Coronary artery (tissue), 2 donors: ENCODE measurements around the gene UBASH3A.

ENCODE experiments used
- DNase-seq: peaks from one replicate; pipeline ENCODE4 v3.0.0-alpha.2; 2017; ENCODE audit warnings: low spot score
- H3K27ac ChIP-seq, 2 donors: fragments of 200-600 bp; sonication (generic); one replicate each; pipeline ENCODE4 v1.5.1; 2016 to 2019
- H3K4me3 ChIP-seq: fragments of 200-600 bp; sonication (generic); 2 replicates; pipeline ENCODE4 v1.5.1; 2016; ENCODE audit warnings: mild to moderate bottlenecking, moderate library complexity
- CTCF ChIP-seq: fragments of 200-600 bp; sonication (generic); IDR thresholded peaks from one replicate; pipeline ENCODE4 v1.5.1; 2019; ENCODE audit warnings: antibody characterized with exemption

The UBASH3A gene

GRCh38 chr21:42460391-42461184 lies 56.9 kb downstream of the UBASH3A start:
- no peak for DNase-seq
- Histone ChIP-seq H3K27ac (no peak overlapping the region), H3K4me3 (no peak overlapping the region)
- TF ChIP-seq CTCF: no peak

- H3K27ac ChIP-seq: no peak overlapping the region
- no peak for DNase-seq
- no peak for TF ChIP-seq CTCF
- no peak overlapping the region for H3K4me3 ChIP-seq
These were observed 57.5 kb downstream of the UBASH3A start for GRCh38 chr21:42461185-42461520.

- no peak for DNase-seq
- Histone ChIP-seq H3K4me3 (no peak overlapping the region), H3K27ac (no peak overlapping the region)
- no peak for TF ChIP-seq CTCF
These were observed 58.5 kb downstream of the UBASH3A start for GRCh38 chr21:42461881-42462877.

GRCh38 chr21:42463861-42464515 lies 60.3 kb downstream of the UBASH3A start:
- no peak overlapping the region for H3K4me3 ChIP-seq
- H3K27ac ChIP-seq: no peak overlapping the region
- DNase-seq: no peak
- TF ChIP-seq CTCF: no peak

- DNase-seq: no peak
- no peak overlapping the region for H3K27ac ChIP-seq
These were observed 61.5 kb downstream of the UBASH3A start for GRCh38 chr21:42465008-42465802.

More at GRCh38 chr21:42465008-42465802, 61.5 kb downstream of the UBASH3A start:
- TF ChIP-seq CTCF: no peak
- H3K4me3 ChIP-seq: no peak overlapping the region
